Measurements from ENCODE around the gene CDC5L.

DNA sequence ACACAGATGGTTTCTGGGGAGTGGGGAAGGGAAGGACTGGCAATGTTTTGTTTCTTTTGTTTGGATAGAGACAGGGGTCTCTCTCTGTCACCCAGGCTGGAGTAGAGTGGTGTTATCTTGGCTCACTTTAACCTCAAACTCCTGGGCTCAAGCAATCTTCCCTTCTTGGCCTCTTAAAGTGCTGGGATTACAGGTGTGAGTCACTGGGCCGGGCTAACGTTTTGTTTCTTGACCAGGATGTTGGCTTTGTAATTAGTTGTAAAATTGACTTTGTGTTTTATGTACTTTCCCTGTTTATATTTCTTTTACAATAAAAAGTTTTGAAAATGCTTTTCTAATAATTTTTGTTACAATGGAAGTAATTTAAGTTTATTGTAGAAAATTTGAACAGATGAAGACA, 34.2 kb upstream of the CDC5L start:
- TF ChIP-seq, protein P1, sequence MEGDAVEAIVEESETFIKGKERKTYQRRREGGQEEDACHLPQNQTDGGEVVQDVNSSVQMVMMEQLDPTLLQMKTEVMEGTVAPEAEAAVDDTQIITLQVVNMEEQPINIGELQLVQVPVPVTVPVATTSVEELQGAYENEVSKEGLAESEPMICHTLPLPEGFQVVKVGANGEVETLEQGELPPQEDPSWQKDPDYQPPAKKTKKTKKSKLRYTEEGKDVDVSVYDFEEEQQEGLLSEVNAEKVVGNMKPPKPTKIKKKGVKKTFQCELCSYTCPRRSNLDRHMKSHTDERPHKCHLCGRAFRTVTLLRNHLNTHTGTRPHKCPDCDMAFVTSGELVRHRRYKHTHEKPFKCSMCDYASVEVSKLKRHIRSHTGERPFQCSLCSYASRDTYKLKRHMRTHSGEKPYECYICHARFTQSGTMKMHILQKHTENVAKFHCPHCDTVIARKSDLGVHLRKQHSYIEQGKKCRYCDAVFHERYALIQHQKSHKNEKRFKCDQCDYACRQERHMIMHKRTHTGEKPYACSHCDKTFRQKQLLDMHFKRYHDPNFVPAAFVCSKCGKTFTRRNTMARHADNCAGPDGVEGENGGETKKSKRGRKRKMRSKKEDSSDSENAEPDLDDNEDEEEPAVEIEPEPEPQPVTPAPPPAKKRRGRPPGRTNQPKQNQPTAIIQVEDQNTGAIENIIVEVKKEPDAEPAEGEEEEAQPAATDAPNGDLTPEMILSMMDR (IDR thresholded peaks at IDR 0.05) = no peak
- no peak for TF ChIP-seq POLR2A (IDR thresholded peaks at IDR 0.05)

Data from thyroid gland (tissue), 4 donors.